Hepatocyte (in vitro differentiated cells): Measurements from ENCODE around the gene ALDH1A2. TPM values are rescaled to one million over a fixed set of nuclear protein-coding genes. Genes with fewer than 3 reads are reported as not detected.

ENCODE experiments used
- DNase-seq: peaks from one replicate; pipeline ENCODE4 v3.0.0-alpha.2; 2016; ENCODE audit warnings: low spot score
- H2AFZ ChIP-seq: fragments of 200-600 bp; sonication (generic); 2 replicates; pipeline ENCODE4 v1.6.0; 2016; ENCODE audit warnings: antibody characterized with exemption, mild to moderate bottlenecking
- H3K27ac ChIP-seq: fragments of 200-600 bp; sonication (generic); 2 replicates; pipeline ENCODE4 v1.5.1; 2016; ENCODE audit warnings: mild to moderate bottlenecking
- H3K27me3 ChIP-seq: fragments of 200-600 bp; sonication (generic); 2 replicates; pipeline ENCODE4 v1.6.1; 2016
- H3K36me3 ChIP-seq: fragments of 200-600 bp; sonication (generic); replicated peaks from 2 replicates; pipeline ENCODE4 v1.5.1; 2016; ENCODE audit warnings: low read depth; ENCODE audit not compliant: insufficient read depth
- H3K4me1 ChIP-seq: fragments of 200-600 bp; sonication (generic); 2 replicates; pipeline ENCODE4 v1.5.1; 2016; ENCODE audit warnings: mild to moderate bottlenecking, moderate library complexity; ENCODE audit not compliant: insufficient read depth
- H3K4me2 ChIP-seq: fragments of 200-600 bp; sonication (generic); 2 replicates; pipeline ENCODE4 v1.6.0; 2016
- H3K4me3 ChIP-seq: fragments of 200-600 bp; sonication (generic); 2 replicates; pipeline ENCODE4 v1.5.1; 2016; ENCODE audit warnings: mild to moderate bottlenecking
- H3K79me2 ChIP-seq: fragments of 200-600 bp; sonication (generic); 2 replicates; pipeline ENCODE4 v1.6.0; 2017; ENCODE audit warnings: mild to moderate bottlenecking
- H3K9me2 ChIP-seq: fragments of 200-600 bp; sonication (generic); replicated peaks from 2 replicates; pipeline ENCODE4 v1.6.0; 2017; ENCODE audit warnings: mild to moderate bottlenecking; ENCODE audit not compliant: insufficient read depth
- H3K9me3 ChIP-seq: fragments of 200-600 bp; sonication (generic); 2 replicates; pipeline ENCODE4 v1.5.1; 2016; ENCODE audit warnings: low read depth, mild to moderate bottlenecking
- H4K20me1 ChIP-seq: fragments of 200-600 bp; sonication (generic); 2 replicates; pipeline ENCODE4 v1.6.0; 2016; ENCODE audit warnings: mild to moderate bottlenecking; ENCODE audit not compliant: insufficient read depth, poor library complexity, severe bottlenecking
- EZH2 ChIP-seq: fragments of 200-600 bp; sonication (generic); IDR thresholded peaks from 2 replicates; pipeline ENCODE4 v1.6.1; 2016; ENCODE audit warnings: antibody characterized with exemption, mild to moderate bottlenecking, borderline replicate concordance
- EZH2phosphoT487 ChIP-seq: fragments of 200-600 bp; sonication (generic); IDR thresholded peaks from one replicate; pipeline ENCODE4 v1.6.1; 2018; ENCODE audit warnings: antibody characterized with exemption, mild to moderate bottlenecking, low read depth, moderate library complexity; ENCODE audit not compliant: unreplicated experiment, severe bottlenecking
- WGBS: methylation state at CpG from one replicate; pipeline ENCODE4 v1.1.6; 2016; ENCODE audit warnings: low lambda C conversion rate; ENCODE audit errors: missing lambda C conversion rate; 5-methylcytosine and 5-hydroxymethylcytosine counted together
- polyA plus RNA-seq: library from polyadenylated mRNA; unstranded; fragments of >200 nt; fragmentation: Nextera tagmentation; extraction: Ambion mirVana; gene quantifications from 2 replicates; pipeline ENCODE4 v1.2.1, GENCODE V29; 2016
- total RNA-seq: library from RNA; depleted of rRNA; stranded (reverse); fragments of >200 nt; gene quantifications from 2 replicates; pipeline ENCODE4 v1.2.3, GENCODE V29; 2014
- TF ChIP-seq, protein P1 (sequence below): fragments of 200-600 bp; sonication (generic); IDR thresholded peaks from 2 replicates; pipeline ENCODE4 v1.5.1; 2016; ENCODE audit warnings: antibody characterized with exemption, mild to moderate bottlenecking; ENCODE audit not compliant: poor library complexity

ALDH1A2 gene
- total and polyA plus RNA-seq, 2 experiments from 2014 or later, result 3.0 to 7.3 TPM

- DNase-seq, result no peak
- no peak overlapping the region for H3K27ac ChIP-seq
- no peak overlapping the region for H3K4me2 ChIP-seq
- no peak overlapping the region for H3K4me3 ChIP-seq
- no peaks in the 10 kb centered on the region for H3K36me3 ChIP-seq
- WGBS, result 96% methylated on average over 5 of the region's 5 CpGs
- no peaks in the 10 kb centered on the region for H3K9me2 ChIP-seq
- TF ChIP-seq, protein P1, sequence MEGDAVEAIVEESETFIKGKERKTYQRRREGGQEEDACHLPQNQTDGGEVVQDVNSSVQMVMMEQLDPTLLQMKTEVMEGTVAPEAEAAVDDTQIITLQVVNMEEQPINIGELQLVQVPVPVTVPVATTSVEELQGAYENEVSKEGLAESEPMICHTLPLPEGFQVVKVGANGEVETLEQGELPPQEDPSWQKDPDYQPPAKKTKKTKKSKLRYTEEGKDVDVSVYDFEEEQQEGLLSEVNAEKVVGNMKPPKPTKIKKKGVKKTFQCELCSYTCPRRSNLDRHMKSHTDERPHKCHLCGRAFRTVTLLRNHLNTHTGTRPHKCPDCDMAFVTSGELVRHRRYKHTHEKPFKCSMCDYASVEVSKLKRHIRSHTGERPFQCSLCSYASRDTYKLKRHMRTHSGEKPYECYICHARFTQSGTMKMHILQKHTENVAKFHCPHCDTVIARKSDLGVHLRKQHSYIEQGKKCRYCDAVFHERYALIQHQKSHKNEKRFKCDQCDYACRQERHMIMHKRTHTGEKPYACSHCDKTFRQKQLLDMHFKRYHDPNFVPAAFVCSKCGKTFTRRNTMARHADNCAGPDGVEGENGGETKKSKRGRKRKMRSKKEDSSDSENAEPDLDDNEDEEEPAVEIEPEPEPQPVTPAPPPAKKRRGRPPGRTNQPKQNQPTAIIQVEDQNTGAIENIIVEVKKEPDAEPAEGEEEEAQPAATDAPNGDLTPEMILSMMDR, result no peak
- no peak for TF ChIP-seq EZH2
- TF ChIP-seq EZH2phosphoT487, result no peak
- H3K27me3 ChIP-seq, result no peaks in the 10 kb centered on the region
- no peaks in the 10 kb centered on the region for H3K79me2 ChIP-seq
- no peaks in the 10 kb centered on the region for H3K9me3 ChIP-seq
- no peaks in the 10 kb centered on the region for H3K4me1 ChIP-seq
- no peaks in the 10 kb centered on the region for H4K20me1 ChIP-seq
- H2AFZ ChIP-seq, result no peak overlapping the region
These were observed 122.3 kb downstream of the ALDH1A2 start for GRCh38 chr15:57943171-57943570.

- Histone ChIP-seq H3K79me2 (no peaks in the 10 kb centered on the region), H3K9me3 (no peaks in the 10 kb centered on the region), H4K20me1 (no peaks in the 10 kb centered on the region), H2AFZ (no peak overlapping the region), H3K4me1 (no peaks in the 10 kb centered on the region), H3K4me3 (no peak overlapping the region), H3K36me3 (no peaks in the 10 kb centered on the region), H3K4me2 (no peak overlapping the region), H3K27ac (no peak overlapping the region), H3K9me2 (no peaks in the 10 kb centered on the region), H3K27me3 (no peaks in the 10 kb centered on the region)
- TF ChIP-seq, protein P1, result no peak
- TF ChIP-seq EZH2phosphoT487, result no peak
- TF ChIP-seq EZH2, result no peak
- WGBS, result 90% methylated on average over 1 of the region's 1 CpG
- no peak for DNase-seq
These were observed 123.7 kb downstream of the ALDH1A2 start for GRCh38 chr15:57941816-57942215.

GRCh38 chr15:57932348-57932747 is 133.2 kb downstream of the ALDH1A2 start:
- Histone ChIP-seq H3K9me3 (no peaks in the 10 kb centered on the region), H3K79me2 (no peaks in the 10 kb centered on the region), H3K4me2 (no peak overlapping the region), H2AFZ (no peak overlapping the region), H3K4me1 (no peaks in the 10 kb centered on the region), H3K9me2 (no peaks in the 10 kb centered on the region), H3K36me3 (no peaks in the 10 kb centered on the region), H3K27me3 (no peaks in the 10 kb centered on the region), H3K4me3 (no peak overlapping the region), H4K20me1 (no peaks in the 10 kb centered on the region), H3K27ac (no peak overlapping the region)
- no peak for DNase-seq
- 89% methylated on average over 2 of the region's 2 CpGs for WGBS
- TF ChIP-seq, protein P1, result no peak
- TF ChIP-seq EZH2phosphoT487 (no peak), EZH2 (no peak)

DNA sequence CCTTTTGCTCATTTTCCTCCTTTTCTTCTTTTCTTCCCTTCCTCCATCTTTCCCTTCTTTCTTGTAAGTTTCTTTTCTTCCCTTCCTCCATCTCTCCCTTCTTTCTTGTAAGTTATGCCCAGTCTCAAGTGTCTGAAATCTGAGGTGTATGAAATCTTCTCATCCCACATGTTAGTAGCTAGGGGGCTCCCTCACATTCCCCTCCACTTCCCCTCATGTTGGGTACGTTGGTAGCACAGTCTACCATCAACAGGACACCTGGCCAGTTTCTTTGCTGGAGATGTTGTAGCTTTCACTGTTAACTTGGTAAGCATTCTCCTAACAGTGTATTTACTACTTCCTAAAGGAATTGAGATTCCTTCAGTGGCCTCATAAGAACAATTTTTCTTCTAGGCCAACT is 133.9 kb downstream of the ALDH1A2 start:
- H3K79me2 ChIP-seq, result no peaks in the 10 kb centered on the region
- no peak overlapping the region for H3K4me3 ChIP-seq
- no peak for DNase-seq
- H3K27me3 ChIP-seq, result no peaks in the 10 kb centered on the region
- H3K4me1 ChIP-seq, result no peaks in the 10 kb centered on the region
- no peak for TF ChIP-seq EZH2phosphoT487
- TF ChIP-seq, protein P1, result no peak
- TF ChIP-seq EZH2, result no peak
- no peak overlapping the region for H3K4me2 ChIP-seq
- no peak overlapping the region for H2AFZ ChIP-seq
- no peaks in the 10 kb centered on the region for H3K9me3 ChIP-seq
- H3K9me2 ChIP-seq, result no peaks in the 10 kb centered on the region
- no peaks in the 10 kb centered on the region for H4K20me1 ChIP-seq
- WGBS, result 73% methylated on average over 1 of the region's 1 CpG
- no peaks in the 10 kb centered on the region for H3K36me3 ChIP-seq
- no peak overlapping the region for H3K27ac ChIP-seq
